Heart left ventricle (tissue), 13 donors: ENCODE measurements around the gene KLHL6.

Experiments
- CTCF ChIP-seq, 12 donors: fragments of 200-600 bp; sonication (generic) in 4 of 12; IDR thresholded peaks; one replicate each; pipeline versions ENCODE4 v1.5.0 to v1.8.0; 2018 to 2022; ENCODE audit warnings: antibody characterized with exemption in 12 of 12, mild to moderate bottlenecking in 5 of 12
- POLR2A ChIP-seq, 2 donors: fragments of 450-650 bp; IDR thresholded peaks; one replicate each; pipeline ENCODE4 v1.6.1; 2017; ENCODE audit warnings: antibody characterized with exemption in 2 of 2, mild to moderate bottlenecking in 2 of 2, moderate library complexity in 2 of 2
- donor health status: ischemic (EF 13 %, LVEDD 7.1; RV severe dilation, severe dysfunction).
- donor health status: DM: no; HTN: yes; CAD: no.
- donor health status: DM: no; HTN: no; CAD: no.
- donor health status: ischemic (EF 25% LVEDD 6.9; RV normal size, moderate dysfunction).
- donor health status: ischemic (EF 25% LVEDD 5.7; RV mildly dilated, moderate dysfunction).
- donor health status: ischemic (EF 35%, LVEDD 5.7; RV mildly dilated, moderate dysfunction).
- donor health status: nonischemic (EF 11% LVEDD 7.7; RV severe dilation, severe dysfunction).
- donor health status: DM: yes; HTN: yes; CAD: no.
- donor health status: PGD.
- donor health status: ischemic (EF 29% LVEDD 5.4; RV normal size, mild dysfunction).
- donor health status: nonischemic (EF 23%, LVEDD 6.1; RV moderate dilation, normal function).

GRCh38 chr3:183527428-183528379, 27.8 kb downstream of the KLHL6 start:
- TF ChIP-seq CTCF (IDR thresholded peaks at IDR 0.05) (no peak), POLR2A (IDR thresholded peaks at IDR 0.05) (no peak)
